ENCODE results near the gene ALOX12B.
"Not testable (repeated sequence)": the region's sequence is repeated elsewhere in the genome, so short reads cannot be mapped to it uniquely, and the experiment has no call there.

The ALOX12B gene

GRCh38 chr17:8082292-8082691, 5.2 kb downstream of the ALOX12B start:
- DNase-seq (ENCODE audit: low spot score): no peak

- DNase-seq (ENCODE audit: low spot score): no peak
Measured at GRCh38 chr17:8081876-8082275, 5.6 kb downstream of the ALOX12B start.

DNA sequence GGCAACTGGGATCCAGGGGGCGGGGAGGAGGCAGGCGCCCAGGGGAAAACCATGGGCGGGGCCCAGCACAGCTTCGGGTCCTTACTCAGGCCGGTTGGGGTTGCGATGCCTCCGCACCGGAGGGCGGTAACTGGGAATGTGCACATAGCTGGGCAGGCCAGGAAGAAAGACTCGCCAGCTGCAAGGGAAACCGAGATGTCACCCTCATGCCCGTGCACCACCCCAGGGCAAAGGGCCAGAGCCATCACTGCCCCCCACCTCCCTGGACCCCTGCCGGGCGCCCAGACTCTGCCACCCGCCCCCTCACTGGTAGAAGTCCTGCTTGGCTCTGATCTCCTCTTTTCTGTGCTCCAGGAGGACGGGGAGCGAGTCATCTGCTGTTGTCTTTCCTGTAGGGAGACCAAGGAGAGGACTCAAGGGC, 6.7 kb downstream of the ALOX12B start:
- peak; percentile 67 for DNase-seq (ENCODE audit: low spot score)

- DNase-seq (ENCODE audit: low spot score): peak; percentile 45
Measured at GRCh38 chr17:8080208-8080798, 7.2 kb downstream of the ALOX12B start.

DNA sequence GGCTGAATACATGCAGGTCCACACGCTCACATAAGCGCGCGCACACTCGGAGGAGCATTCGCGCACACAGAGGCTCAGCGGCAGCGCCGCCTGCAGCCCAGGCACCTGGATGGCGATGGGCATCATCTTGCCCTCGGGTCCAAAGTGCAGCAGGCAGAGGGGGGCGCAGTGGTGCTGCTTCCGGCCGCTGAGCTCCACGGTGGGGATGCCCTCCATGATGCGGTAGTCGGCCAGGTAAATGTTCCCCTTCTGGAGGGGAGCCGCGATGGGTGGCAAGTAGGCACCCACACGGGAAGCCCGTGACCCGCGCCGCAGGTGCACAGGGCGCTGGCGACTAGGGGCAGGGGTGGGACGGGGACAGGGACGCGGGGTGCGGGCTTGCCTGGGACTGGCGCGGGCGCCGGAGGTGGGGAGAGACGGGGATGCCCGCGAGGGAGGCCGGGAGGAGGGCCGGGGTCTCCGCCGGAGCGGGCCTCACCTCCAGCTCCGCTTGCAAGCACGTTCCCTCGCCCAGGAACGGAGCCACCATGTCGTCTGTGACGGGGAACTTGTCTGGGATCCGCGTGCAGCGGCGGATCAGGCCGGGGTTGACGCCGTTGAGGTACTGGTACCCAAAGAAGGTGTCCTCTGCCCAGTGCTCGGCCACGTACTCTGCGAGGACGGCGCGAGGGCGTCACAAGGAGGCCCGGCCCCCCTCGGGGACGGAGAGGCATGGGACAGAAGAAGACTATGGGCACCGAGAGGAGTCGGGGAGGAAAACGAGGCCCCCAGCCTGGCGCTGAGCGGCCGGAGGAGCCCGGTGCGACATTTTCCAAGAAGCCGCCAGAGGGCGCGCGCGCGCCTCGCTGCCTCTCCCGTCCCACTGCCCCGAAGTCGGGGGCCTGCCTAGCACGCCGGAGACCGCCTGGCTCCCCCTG, 8.0 kb downstream of the ALOX12B start:
- DNase-seq (ENCODE audit: low spot score): peak; percentile 72

DNA sequence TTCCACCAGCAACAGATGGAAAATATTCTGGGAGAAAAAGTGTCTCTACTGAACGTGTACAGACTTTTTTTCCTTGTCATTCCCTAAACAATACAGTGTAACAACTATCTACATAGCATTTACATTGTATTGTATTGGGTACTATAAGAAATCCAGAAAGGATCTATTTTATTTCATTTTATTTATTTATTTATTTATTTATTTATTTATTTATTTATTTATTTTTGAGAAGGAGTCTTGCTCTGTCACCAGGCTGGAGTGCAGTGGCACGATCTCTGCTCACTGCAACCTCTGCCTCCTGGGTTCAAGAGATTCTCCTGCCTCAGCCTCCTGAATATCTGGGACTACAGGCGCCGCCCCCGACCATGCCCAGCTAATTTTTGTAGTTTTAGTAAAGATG, 9.6 kb downstream of the ALOX12B start:
- DNase-seq (ENCODE audit: low spot score): not testable (repeated sequence)

- no peak for DNase-seq (ENCODE audit: low spot score)
Measured at GRCh38 chr17:8076502-8077266, 10.8 kb downstream of the ALOX12B start.

DNA sequence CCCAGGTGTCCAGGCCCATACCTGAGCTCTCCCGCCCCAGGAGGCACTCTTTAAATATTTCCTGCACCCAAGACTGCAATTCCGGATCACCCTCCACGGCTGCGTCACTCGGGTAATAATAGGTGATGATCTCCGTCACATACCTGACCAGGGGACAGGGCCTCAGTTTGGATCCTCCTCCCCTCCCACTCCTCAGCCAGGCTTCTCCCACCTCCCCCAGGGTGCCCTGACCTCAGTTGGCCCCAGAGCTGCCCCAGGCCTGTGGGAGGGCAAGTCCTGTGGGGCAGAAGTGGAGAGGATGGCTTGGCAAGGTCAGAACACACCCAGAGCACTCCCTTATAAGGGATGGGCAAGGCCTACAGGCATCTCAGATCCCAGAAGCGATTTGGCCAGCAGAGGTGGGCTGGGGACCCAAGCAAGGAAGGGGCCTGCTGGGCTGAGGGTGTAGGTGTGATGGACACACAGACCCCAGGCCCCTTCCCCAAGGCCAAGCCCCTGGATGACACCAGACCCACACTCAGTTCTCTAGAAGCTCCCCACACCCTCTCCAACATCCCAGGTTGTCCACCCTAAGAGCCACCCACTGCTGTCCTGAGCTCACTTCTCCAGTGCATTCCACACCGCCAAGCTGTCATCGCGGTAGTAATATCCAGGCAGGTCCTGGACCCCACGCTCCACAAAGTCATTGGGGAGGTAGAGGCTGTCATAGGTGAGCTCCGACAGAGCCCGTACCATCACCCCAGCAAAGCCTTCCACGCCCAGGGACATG, 11.8 kb downstream of the ALOX12B start:
- no peak for DNase-seq (ENCODE audit: low spot score)

DNA sequence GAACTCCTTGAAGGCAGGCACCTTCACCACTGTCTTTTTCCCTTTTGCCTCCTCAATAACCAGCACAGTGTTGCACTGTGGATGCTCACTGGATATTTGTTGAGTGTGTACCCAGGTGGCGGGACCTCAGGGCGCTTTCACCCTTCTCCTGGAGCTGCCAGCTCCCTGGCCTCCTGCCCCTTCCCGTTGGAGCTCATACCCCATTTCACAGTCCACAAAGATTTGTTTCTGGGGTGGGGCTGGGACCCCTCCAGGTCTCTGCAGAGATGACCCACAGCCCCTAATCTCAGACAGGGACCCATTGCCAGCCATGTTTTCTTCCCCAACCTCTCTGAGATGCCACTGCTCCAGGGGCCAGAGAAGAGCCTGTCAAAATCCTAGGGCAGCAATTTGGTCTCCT, 12.4 kb downstream of the ALOX12B start:
- no peak for DNase-seq (ENCODE audit: low spot score)

GRCh38 chr17:8074554-8074953, 13.0 kb downstream of the ALOX12B start:
- no peak for DNase-seq (ENCODE audit: low spot score)

DNA sequence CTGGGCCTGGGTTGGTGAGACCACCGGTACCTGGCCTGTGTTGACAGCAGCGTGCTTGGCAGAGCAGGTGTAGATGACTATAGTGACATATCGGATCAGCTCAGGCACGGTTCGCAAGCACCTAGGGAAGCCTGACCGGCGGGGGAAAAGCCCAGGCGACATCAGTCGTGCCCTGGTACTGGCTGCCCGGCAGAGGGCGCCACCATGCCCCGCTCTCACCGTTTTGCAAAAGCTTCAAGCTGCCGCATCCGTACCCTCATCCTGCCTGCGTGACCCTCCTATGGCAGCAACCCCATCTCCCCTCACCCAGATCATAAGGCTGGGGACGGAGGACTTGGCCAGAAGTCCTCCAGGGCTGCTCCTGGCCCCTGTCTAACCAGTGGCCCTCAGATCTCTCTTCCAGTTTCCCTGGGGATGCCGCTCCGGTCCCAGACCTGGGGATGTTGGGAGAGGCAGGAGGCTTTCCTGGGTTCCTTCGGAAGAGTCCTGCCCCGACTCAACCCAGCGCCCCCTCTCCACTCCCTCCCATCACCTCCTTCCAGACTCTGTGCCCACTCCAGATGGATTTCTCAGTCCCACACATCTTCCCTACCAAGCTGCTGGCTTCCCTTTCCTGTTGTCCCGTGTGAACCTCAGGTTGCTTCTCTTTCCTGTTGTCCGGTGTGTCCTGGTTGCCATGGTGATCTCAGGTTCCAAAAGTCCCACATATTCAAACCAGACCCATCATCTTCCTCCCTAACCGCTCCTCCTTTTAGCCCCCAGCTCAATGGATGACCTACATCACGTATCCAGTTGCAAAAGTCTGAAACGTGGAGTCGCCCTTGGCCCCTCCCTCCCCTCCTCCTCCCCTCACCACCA, 13.7 kb downstream of the ALOX12B start:
- peak; percentile 71 for DNase-seq (ENCODE audit: low spot score)

- no peak for DNase-seq (ENCODE audit: low spot score)
Measured at GRCh38 chr17:8072729-8073461, 14.6 kb downstream of the ALOX12B start.

- DNase-seq (ENCODE audit: low spot score): no peak
Measured at GRCh38 chr17:8072341-8072728, 15.2 kb downstream of the ALOX12B start.

GRCh38 chr17:8071496-8071895, 16.0 kb downstream of the ALOX12B start:
- DNase-seq (ENCODE audit: low spot score): no peak

DNA sequence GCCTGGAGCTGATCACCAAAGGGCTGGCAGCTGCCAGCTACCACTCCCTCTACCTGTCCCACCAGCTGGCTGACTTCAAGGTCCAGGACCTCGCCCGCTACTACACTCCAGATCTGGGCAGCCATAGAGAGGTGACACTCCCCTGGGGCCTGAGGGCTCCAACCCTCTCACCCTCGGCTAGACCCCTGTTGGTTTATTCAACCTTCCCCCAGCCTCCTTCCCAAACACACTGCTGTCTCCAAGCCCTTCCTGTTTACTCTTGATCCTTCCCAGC, 18.0 kb downstream of the ALOX12B start:
- no peak for DNase-seq (ENCODE audit: low spot score)

DNA sequence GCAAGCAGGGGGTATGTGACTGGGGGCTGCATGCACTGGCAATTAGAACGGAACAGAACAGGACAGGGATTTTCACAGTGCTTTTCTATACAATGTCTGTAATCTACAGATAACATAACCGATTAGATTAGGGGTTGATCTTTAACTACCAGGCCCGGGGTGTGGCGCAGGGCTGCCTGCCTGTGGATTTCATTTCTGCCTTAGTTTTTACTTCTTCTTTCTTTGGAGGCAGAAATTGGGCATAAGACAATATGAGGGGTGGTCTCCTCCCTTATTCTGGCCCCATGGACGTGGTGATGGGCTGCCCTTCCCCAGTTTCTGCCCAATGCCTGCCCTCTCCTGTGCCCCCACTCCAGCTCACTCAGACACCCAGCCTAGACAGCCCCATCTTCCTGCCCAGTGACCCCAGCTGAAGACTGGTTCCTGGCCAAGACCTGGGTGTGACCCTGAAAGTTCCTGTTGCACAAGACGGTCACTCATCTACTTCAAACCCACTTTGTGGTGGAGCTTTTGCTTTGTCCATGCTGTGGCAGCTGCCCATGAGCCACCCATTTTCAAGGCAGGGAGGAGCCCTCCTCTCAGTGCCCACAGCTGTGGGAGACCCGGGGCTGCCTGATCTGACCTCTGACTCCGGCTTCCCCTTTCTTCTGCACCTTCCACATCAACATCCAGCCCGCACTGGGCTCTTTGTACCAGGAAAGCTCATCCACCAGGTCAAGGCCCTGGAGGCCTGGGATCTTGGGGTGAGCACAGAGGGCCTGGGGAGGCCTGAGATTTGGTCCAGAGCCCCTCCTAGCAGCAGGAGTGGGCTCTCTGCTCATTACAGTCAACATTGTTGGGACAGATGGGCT, 18.6 kb downstream of the ALOX12B start:
- DNase-seq (ENCODE audit: low spot score): no peak

DNA sequence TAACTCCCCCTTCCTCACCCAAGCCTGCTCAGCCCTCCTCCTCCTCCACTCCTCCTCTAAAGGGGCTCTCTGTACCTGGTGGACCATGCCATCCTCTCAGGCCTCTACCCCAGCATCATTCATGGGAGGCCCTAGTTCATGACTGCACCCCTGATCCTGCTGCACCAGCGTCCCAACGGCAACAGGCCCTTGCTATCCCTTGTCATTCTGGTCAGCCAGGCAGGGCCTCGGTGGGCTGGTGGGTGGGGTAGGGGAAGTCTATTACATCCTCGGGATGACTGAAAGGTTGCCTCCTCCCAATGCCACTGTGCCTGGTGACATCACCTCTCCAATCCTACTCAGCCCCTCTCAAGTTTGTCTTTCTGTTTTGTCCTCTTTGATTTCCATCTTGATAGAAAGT, 19.7 kb downstream of the ALOX12B start:
- DNase-seq (ENCODE audit: low spot score): no peak

DNA sequence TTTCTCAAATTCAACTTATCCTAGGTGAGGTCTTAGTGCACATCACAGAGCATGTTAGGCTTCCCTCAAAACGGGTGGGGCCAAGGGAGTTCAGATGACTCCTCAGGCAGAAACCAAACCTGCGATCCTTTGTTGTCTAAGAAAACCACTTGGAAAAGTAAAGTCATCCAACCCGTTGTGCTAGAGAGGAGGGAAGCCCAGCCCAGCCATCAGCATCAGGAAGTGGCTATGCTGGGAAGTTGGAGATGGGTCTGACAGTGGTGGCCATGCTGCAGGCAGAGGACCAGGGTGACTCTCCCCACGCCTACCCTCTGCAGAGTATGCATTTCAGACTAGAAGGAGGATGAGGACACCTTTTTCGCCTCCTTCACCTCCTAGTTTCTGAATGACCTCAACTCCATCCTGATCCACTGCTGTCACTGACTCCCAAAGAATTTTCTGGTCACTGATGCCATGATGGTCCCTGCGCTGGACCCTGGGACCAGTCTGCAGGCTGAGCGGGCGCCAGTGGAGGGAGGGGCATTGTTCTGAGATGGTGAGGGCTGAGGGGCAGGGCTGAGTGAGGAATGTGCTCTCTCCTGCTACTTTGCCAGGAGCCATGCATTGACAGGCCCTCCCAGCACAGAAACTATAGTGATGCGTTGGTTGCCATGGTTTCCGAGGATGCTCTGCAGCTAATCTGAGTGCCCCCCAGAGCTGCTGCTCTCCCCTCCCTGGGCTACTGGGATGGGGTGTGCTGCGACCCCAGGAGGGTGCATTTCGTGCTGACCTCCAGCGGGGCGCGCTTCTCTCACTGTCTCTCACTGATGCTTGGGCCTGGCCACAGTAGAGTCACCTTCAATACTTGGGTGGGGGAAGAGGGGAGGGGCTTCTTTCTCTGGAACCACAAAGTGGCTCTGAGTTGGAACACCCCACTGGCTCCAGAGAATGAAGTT, 20.4 kb downstream of the ALOX12B start:
- DNase-seq (ENCODE audit: low spot score): no peak
